ENCODE measurements around the gene CLSTN1. TPM values are rescaled to one million over a fixed set of nuclear protein-coding genes. Genes with fewer than 3 reads are reported as not detected.

Gene CLSTN1
- total and polyA plus RNA-seq, 2 of the 8 experiments (the other 6 are each of a cell fraction or from before 2014, with no cell fraction given): 34.2 to 97.4 TPM

- FAIRE-seq (no peak), DNase-seq (ENCODE audit: low read depth in 1 of 2, low spot score in 2 of 2) (no peak)
- no peak overlapping the region for H4K8ac ChIP-seq (ENCODE audit: extremely low read depth, insufficient read depth, low read length)
- H2BK5ac ChIP-seq (ENCODE audit: low read depth, low read length): no peak overlapping the region
- H3K23me2 ChIP-seq (ENCODE audit: low read depth, low read length): no peaks in the 10 kb centered on the region
- 90% methylated on average over 19 of the region's 19 CpGs; no CpG with 5 or more reads in 1 of the 2 experiments for WGBS, 2 experiments (ENCODE audit: extremely low coverage in 1 of 2, insufficient coverage in 1 of 2, insufficient read length in 1 of 2, insufficient replicate concordance in 2 of 2, low coverage in 1 of 2, low lambda C conversion rate in 2 of 2, missing lambda C conversion rate in 1 of 2)
- no peaks in the 10 kb centered on the region for H3K79me2 ChIP-seq (ENCODE audit: control insufficient read depth in 1 of 2, insufficient read depth in 2 of 2, low read length in 2 of 2)
- H3K9ac ChIP-seq (replicated peaks in 1 of 4; ENCODE audit: extremely low read depth in 1 of 4, low read depth in 3 of 4, low read length in 3 of 4): no peak overlapping the region
- no peak overlapping the region for H3K14ac ChIP-seq (ENCODE audit: insufficient read length)
- no peak overlapping the region for H2BK15ac ChIP-seq (ENCODE audit: low read length)
- no peaks in the 10 kb centered on the region for H3K4me1 ChIP-seq (replicated peaks in 1 of 4; ENCODE audit: control insufficient read depth in 3 of 4, insufficient read depth in 4 of 4, low read length in 3 of 4)
- no peak overlapping the region for H3K23ac ChIP-seq (ENCODE audit: insufficient read length)
- no peaks in the 10 kb centered on the region for H3K79me1 ChIP-seq (ENCODE audit: low read depth, low read length)
- TF ChIP-seq CHD2 (IDR thresholded peaks at IDR 0.05; ENCODE audit: low read length) (no peak), RAD21 (IDR thresholded peaks at IDR 0.05 in 1 of 2, conservative IDR thresholded peaks at IDR 0.05 in 1 of 2; ENCODE audit: low read depth in 2 of 2, low read length in 2 of 2) (peak in 1 of 2 experiments; percentile 5; a peak in 1 of 4 replicates), CTCF (IDR thresholded peaks at IDR 0.05; ENCODE audit: control extremely low read depth in 1 of 3, insufficient read depth in 1 of 3, low read depth in 1 of 3, low read length in 3 of 3) (peak in 2 of 3 experiments; percentile 31 to 35; a peak in 3 of 4 replicates)
- CTCF ChIA-PET (ENCODE audit: partially characterized antibody): interaction anchor here (1.0 to 3.6 kb wide), 8 partner anchors 8 to 132 kb away, joined by 3 to 30 read pairs (median 4); no protein-coding TSS in a partner anchor
- no peak overlapping the region for H2BK120ac ChIP-seq (replicated peaks; ENCODE audit: low read depth, low read length)
- no peak overlapping the region for H2AK5ac ChIP-seq (ENCODE audit: low read depth, low read length)
- POLR2A ChIA-PET (ENCODE audit: partially characterized antibody): interaction anchor here (0.6 kb wide), 1 partner anchor 19 kb away, joined by 3 read pairs; no protein-coding TSS in a partner anchor
- no peak overlapping the region for H3K4me2 ChIP-seq (ENCODE audit: insufficient read depth in 1 of 2, low read depth in 2 of 2, low read length in 2 of 2)
- no peak overlapping the region for H2BK12ac ChIP-seq (ENCODE audit: low read depth, low read length)
- no peak overlapping the region for H3K4me3 ChIP-seq (ENCODE audit: extremely low read depth in 1 of 4, insufficient read depth in 2 of 4, low read depth in 3 of 4, low read length in 4 of 4)
- H3K9me3 ChIP-seq (ENCODE audit: insufficient read depth in 2 of 2, low read depth in 1 of 2, low read length in 1 of 2): peaks cover 0 to 4% of the 10 kb centered on the region in 2 experiments; a peak in 2 of 4 replicates
- no peak overlapping the region for H3K4ac ChIP-seq (replicated peaks; ENCODE audit: insufficient read length, low read depth, low read length)
- no peak overlapping the region for H3K27ac ChIP-seq (ENCODE audit: low read depth, low read length)
- no peak overlapping the region for H4K91ac ChIP-seq (replicated peaks; ENCODE audit: insufficient read length, low read length)
- peaks cover 33 to 88% (median 64%) of the 10 kb centered on the region in 4 experiments for H3K36me3 ChIP-seq (ENCODE audit: control insufficient read depth in 2 of 4, insufficient read depth in 4 of 4, low read length in 3 of 4)
- no peak overlapping the region for H3K18ac ChIP-seq (ENCODE audit: extremely low read depth, low read length)
- no peak overlapping the region for H2AFZ ChIP-seq (ENCODE audit: low read length)
- H4K20me1 ChIP-seq (replicated peaks in 1 of 2; ENCODE audit: control insufficient read depth in 1 of 2, insufficient read depth in 2 of 2, low read length in 2 of 2): peaks cover 0 to 5% of the 10 kb centered on the region in 2 experiments
- H2BK20ac ChIP-seq (ENCODE audit: low read length): no peak overlapping the region
- H3K56ac ChIP-seq (replicated peaks; ENCODE audit: insufficient read length, low read depth, low read length): no peak overlapping the region
- H4K5ac ChIP-seq (ENCODE audit: insufficient read length, low read depth, low read length): no peak overlapping the region
- no peaks in the 10 kb centered on the region for H3K27me3 ChIP-seq (replicated peaks in 1 of 4; ENCODE audit: control insufficient read depth in 3 of 4, extremely low read depth in 1 of 4, insufficient read depth in 3 of 4, low read length in 3 of 4)
These were observed 88.0 kb downstream of the CLSTN1 start for GRCh38 chr1:9735800-9736199.

Measured in H1 (cell line).